HG03469 (cell line): Measurements from ENCODE around the gene ITIH4.
"Not testable (repeated sequence)": the region's sequence is repeated elsewhere in the genome, so short reads cannot be mapped to it uniquely, and the experiment has no call there.

Experiments used
- ATAC-seq: cut with Tn5 transposase; IDR thresholded peaks from one replicate; pipeline ENCODE4 v1.9.1; 2021; ENCODE audit warnings: mild to moderate bottlenecking, moderate library complexity, moderate number of reproducible peaks; ENCODE audit not compliant: unreplicated experiment

The ITIH4 gene

DNA sequence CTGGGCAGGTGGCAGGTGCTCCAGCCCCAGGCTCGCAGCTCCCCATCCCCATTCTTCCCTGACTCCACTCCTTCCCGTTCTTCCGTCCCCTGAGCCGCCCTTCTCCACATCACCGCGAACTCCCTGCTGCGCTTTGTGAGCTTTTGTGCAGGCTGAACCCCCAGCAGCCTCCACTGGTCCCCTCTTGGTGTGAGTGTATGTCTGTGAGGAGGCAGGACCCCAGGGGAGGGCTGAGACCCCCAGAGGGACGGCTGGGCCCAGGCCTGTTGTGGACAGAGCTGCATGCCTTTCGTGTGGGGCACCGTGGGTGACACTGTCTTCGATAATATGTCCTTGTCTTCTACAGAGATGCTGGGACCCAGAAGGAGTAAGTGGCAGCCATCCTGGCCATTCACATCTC, 43.2 kb downstream of the ITIH4 start:
- no peak for ATAC-seq

DNA sequence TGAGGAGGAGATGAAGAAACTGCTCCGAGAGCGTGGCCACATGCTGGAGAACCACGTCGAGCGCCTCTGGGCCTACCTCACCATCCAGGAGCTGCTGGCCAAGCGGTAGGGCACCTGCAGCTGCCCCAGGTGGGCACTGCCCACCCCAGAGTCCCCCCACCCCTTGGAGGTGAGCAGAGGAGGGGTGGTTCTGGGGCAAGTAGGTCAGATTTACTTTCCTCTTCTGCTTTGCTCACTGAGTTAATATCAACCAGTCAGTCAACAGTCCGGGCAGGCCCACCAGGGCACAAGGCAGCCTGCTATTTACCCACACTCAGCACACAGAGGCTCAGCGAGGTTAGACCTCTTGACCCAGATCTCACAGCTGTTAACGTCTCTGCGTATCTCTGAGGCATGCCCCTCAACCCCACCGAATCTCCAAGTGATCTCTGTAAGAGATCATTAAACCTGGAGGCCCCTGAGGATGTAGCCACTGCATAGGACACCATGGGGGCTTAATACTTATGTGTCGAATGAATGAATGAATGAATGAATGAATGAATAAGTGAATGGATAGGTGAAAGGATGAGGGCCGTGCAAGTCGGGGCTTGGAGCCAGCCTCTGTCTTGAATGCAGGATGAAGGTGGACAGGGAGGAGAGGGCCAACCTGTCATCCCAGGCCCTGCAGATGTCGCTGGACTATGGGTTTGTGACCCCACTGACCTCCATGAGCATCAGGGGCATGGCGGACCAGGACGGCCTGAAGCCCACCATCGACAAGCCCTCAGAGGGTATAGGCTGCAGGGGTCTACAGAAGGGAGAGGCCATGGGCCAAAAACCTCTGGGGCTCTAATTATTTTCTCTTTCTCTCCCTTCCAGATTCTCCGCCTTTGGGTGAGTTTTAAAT, 43.9 kb downstream of the ITIH4 start:
- no peak for ATAC-seq

DNA sequence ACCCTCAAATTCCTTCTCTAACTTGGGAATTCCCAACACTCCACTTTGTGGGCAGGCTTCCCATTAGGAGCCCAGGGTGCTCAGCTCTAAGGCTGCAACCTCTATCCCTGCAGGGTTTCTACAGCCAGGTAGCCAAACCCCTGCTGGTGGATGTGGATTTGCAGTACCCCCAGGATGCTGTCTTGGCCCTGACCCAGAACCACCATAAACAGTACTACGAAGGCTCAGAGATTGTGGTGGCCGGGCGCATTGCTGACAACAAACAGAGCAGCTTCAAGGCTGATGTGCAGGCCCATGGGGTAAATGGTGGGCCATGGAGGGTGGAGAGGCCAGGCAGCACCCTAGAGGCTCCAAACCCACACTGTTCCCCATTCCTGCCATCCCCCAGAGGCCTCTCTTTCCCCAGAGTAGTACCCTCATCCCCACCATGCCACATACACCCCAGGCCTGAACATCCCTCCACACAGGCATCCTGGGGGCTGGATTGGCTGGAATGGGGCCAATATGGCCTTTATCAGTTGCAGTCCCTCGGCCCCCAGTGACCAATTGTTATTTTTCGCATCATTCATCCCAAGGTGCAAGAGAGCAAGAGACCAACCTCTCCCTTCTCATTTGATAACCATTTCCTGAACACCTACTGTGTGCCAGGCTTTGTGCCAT, 45.4 kb downstream of the ITIH4 start:
- no peak for ATAC-seq

DNA sequence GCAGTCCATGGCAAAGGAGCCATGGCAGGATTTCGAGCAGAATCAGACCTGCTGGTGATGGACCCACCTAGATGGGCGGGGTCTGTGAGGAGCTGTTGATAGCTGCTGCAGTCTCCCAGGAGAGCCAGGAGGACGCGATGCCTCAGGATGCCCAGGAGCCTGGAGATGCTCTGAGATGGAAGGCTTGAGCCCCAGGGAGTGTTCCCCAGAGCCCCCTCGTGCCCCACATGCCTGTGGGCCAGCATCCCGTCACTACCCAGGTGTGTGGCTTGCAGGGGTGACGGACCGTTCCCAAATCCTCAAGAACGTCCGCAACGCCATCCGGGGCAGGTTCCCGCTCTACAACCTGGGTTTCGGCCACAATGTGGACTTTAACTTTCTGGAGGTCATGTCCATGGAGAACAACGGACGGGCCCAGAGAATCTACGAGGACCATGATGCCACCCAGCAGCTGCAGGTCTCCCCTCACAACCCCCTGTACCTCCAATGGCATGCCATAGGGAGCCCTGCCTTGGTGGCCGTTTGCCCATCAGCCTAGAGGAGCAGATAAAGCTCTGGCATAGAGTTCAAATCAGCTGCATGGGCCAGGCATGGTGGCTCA, 46.4 kb downstream of the ITIH4 start:
- ATAC-seq: no peak

DNA sequence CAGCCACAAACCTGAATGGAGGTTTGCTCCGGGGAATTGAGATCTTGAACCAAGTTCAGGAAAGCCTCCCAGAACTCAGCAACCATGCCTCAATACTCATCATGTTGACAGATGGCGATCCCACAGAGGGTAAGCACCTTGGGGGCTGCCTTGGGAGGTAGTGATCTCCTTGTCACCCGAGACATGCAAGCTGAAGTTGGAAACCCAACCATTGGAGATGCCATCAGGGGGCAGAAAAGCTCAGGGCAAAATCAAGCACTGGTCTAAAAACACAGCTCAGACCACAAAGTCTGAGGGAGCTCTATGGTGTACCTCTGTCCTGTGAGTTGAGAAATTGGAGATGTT, 47.3 kb downstream of the ITIH4 start:
- no peak for ATAC-seq

DNA sequence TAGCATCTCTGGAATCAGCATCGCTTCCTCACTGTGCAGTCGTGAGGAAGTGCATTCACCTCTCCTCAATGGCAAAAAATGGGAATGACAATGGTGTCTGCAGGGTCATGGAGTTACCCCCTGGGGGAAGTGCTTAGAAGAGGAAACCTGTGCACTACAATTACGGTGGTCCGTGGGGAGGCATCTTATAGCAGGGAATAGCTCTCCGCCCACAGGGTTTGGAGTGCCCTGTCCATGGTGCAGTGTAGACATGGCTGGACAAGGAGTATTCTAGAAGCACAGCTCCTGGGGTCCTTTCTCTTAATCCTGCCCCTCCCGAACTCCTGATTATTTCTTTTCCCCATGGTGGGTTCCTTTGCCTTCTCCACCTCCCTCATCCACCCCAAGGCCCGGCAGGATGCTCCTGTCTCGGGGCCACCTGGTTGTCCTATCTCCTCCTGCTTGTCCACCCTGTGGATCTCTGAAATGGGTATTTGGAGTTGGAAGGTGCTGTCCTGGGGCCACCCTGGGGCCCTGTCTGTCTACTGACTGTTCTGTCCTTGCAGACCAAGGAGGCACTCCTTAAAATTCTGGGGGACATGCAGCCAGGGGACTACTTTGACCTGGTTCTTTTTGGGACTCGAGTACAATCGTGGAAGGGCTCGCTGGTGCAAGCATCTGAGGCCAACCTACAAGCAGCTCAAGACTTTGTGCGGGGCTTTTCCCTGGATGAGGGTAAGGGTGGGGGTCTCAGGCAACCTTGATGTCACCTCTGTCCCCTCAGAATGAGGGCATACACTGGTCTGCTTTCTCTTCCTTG, 47.9 kb downstream of the ITIH4 start:
- ATAC-seq: no peak

DNA sequence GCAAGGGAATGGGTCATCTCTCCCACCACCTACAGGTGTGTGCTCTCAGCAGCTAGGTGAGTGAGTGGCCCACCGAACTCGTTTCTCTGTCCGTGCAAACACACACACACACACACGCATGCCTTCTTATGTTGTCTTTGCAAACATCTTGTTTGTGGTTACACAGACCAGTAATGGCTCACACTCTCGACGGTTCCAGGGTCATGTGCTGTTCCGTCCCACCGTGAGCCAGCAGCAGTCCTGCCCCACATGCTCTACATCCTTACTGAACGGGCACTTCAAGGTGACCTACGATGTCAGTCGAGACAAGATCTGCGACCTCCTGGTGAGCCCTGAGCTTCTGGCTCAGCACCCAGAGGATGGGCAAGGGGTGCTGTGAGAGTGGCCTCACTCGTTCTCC, 48.7 kb downstream of the ITIH4 start:
- ATAC-seq: no peak

DNA sequence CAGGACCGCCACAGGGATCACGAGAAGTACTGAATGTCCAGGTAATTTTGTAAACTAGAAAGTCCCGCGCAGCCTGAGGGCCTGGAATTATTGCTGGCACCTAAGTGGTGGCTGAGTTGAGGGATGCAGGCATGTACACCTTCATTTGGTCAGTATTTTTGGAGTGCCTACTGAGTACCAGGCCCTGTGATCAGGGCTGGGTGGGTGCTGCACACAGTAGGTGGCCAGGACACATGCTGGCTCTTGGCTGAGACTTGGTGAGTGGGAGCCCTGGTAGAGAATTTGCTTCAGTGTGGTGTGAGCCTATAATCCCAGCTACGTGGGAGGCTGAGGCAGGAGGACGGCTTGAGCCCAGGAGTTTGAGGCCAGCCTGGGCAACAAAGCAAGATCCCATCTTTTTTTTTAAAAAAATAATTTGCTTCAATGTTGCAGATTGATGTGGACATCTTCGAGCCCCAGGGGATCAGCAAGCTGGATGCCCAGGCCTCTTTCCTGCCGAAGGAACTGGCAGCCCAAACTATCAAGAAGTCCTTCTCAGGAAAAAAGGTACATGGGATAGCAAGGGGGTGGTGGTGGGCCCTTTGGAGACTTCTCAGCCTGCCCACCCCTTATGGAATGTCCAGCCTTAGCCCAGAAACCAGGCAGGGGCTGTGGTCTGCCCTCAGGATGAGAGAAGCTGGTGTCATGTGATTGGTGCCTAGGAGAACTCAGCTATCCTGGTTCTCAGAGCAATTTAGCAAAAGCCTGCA, 50.5 kb downstream of the ITIH4 start:
- no peak for ATAC-seq

DNA sequence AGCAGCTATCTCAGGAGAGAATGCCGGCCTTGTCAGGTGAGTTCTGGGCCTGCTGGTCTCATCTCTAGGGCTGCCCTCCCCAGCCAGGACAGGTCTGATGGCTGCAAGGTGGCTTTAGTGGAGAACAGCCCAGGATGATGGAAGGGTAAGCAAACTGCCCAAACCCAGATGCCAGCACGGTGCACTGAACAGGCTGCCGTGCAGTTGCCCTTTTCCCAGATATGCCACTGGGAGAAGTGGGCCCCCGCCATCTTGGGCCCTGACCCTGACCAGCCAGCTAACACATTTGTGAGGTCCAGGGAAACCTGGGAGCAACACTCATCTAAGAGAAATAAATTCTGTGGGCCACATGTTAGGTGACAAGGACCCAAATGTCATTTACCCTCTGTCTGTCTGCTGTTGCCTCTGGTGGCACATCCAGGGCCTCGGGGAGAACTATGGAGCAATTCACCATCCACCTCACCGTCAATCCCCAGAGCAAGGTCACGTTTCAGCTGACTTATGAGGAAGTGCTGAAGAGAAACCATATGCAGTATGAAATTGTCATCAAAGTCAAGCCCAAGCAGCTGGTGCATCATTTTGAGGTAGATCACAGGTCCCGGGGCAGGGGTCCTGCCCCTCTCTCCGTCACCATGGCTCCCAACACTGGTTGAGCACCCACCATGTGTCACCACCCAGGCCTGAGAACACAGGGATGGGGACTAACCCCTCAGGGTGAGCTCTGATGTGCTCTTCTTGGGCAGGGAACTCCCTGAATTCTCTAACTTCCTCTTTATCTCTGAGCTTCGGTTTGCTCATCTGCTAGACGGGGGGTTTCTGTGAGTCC, 51.2 kb downstream of the ITIH4 start:
- ATAC-seq: no peak

DNA sequence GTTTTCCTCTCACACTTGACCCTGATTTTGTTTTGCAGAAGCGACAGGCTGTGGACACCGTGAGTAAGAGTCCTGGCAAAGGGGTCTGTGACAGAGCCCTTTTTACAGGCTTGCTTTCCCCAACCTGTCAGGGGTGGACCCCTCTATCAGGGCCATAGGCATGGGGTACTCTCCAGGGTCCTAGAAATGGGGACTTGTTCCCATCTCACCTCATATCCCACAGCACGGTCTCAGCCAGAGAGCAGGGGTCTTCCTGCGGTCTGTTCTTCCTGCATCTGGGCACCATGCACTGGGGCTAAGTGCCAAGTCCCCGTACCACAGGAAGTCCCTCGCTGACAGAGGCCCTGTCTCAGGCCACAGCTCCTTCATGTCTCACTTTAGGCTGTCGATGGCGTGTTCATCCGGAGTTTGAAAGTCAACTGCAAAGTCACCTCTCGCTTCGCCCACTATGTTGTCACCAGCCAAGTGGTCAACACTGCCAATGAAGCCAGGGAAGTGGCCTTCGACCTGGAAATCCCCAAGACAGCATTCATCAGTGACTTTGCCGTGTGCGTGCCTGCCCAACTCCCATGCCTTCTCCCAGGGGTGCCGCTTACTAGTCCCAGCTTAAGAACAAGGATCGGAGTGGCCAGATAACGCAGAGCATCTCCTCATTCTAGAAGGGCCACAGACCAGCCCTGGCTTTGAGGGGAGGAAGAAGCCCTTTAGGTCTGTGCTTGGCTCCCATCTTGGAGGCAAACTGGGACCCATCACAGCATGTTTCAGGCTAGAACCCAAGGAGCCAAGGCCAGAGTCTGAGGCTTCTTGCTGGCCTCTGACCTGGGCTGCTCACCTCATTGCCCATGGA, 52.3 kb downstream of the ITIH4 start:
- ATAC-seq: no peak

DNA sequence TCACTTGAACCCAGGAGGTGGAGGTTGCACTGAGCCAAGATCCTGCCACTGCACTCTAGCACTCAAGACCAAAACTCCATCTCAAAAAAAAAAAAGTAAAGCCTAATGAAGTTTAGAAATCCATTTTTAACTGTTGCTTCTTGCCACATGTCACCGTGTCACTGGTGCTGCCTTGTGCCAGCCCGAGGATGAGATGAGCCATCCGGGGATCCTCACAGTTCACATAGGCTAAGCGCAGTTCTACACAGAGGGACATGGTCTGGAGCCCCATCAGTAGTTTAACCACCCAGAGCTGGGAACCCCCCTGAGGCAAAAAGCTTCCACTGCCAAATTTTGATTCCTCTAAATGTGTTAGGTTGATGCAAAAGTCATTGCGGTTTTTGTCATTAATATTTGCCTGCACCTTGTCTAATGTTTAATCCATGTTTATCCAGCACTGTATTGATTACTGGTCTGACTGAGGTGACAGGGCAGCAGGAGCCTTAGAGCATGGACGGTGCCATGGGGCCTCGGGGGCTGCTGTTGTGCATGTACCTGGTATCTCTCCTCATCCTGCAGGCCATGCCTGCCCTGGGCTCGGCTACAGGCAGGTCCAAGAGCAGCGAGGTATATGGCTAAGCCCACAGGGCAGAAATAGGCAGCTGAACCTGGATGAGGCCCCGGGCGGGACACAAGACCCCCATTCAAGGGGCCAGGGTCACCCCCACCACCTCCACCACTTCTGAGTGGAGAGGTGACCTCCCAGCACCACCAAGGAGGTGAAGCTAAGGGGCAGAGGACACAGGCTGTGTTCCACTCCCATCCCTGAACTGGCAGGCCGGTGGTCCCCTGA, 53.1 kb downstream of the ITIH4 start, which contains the start of gene ITIH1:
ITIH1 (plus strand) TSS at position 473 of the 832 bp plus-strand sequence; CDS start at position 490, 17 bp downstream.
- no peak for ATAC-seq

DNA sequence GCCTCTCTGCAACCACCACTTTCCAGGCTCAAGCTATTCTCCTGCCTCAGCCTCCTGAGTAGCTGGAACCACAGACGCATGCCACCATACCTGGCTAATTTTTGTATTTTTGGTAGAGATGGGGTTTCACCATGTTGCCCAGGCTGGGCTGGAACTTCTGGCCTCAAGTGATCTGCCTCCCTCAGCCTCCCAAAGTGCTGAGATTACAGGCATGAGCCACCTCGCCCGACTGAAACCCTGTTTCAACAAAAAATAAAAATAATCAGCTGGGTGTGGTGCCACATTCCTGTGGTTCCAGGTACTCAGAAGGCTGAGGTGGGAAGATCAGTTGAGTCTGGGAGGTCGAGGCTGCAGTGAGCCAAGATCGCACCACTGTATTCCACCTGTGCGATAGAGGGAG, 54.0 kb downstream of the ITIH4 start:
- ATAC-seq: not testable (repeated sequence)

DNA sequence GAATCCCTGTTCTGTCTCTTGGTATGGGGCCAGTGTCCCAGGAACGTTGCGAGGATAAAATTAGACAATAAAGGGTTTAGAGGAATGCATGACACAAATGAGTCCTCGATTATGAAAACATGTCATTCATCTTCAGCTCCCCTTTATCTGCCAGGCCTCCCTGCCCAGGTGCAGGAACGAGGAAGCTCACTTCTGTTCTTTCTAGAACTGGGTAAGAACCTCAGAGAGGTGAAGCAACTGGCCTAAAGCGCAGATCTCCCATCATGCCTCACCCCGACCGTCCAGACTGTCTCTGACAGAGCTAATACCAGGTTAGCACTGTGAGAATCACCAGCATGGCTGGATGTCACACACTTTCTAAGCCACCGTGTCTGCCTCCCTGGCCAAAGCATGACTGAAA, 54.6 kb downstream of the ITIH4 start:
- ATAC-seq: no peak

DNA sequence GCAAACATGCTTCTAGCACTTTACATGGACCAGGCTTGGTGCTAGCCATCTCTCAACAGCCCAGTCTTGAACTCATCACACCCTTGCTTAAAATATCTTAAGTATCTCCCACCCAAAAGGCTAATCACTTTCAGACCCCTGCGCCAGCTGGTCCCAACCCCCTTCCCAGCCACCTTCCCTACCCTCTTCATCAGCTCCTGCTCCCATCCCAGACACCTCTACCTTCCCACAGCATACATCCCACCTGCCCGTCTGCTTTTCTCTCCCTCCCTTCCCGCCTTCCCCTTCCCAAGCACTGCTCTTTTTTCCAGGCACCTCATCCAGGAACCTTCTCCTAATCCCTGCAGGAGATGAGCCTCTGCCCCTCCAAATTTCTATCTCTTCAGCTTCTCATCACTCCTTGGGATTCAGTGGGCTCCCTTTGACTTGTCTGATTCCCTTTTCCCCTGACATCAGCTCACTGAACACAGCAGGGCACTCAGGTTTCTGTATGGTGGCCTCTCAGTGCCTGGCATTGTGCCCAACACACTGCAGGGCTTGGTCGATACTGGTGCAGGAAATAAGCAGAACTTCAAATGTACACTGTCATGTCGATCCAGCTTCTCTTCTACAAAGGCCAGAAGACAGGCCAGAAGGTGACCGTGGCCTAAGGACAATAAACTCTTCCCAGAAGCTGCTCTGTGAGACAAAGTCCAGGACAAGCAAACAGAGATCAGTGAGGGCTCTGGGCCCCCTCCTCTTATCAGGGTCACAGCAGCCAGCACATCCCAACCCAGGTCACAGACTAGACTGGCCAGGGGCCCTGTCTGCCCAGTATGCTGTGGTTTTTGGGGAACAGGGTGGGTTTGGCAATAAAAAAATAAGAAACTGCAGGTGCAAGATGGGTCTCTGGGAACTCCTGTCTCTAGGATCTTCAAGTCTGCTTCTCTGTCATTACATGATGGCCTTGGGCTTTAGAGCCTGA, 55.3 kb downstream of the ITIH4 start:
- no peak for ATAC-seq

DNA sequence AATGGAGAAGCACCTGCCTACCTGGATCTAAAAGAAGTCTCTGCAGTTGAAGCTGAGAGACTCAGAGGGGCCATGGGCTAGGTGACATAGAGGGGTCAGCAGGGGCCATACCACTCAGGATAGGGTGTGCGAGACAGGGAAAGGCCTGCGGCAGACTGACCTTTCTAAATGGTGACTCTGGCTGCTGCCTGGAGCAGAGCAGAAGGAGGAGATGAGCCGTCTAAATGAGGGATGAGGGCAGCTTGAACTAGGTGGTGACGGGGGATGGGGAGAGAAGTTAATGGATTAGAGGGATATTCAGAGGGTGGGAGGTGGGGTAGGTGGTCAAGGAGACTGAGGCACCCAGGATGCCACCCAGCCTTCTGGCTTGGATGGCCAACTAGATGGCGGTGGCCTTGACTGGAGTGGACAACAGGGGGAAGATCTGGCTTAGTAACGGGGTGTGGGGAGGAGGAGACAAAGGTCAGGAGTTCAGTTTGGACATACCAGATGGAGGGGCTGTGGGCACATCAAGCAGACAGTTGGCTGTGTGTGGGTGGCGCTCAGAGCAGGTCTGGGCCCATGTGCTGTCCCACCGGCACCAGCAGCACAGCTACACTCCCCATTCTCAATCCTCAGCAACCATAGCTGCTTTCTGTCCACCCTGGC, 56.3 kb downstream of the ITIH4 start:
- no peak for ATAC-seq
